DMS79 (cell line): ENCODE data around the gene PSD4.

Source experiments
- DNase-seq: peaks from one replicate; lab custom pipeline; 2025; lab: John Stamatoyannopoulos, UW

The PSD4 gene

DNA sequence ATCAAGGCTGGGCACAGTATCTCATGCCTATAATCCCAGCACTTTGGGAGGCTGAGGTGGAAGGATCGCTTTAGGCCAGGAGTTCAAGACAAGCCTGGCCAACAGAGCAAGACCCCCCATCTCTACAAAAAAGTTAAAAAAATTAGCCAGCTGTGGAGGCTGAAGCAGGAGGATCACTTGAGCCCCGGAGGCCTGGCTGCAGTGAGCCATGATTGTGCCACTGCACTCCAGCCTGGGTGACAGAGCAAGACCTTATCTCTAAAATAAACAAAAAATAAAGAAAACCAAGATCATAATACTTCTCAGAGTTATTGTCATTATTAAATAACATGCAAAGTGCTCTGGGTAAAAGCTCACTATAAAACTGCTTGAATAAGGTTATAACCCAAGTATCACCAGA is 31.5 kb upstream of the PSD4 start:
- no peak for DNase-seq

DNA sequence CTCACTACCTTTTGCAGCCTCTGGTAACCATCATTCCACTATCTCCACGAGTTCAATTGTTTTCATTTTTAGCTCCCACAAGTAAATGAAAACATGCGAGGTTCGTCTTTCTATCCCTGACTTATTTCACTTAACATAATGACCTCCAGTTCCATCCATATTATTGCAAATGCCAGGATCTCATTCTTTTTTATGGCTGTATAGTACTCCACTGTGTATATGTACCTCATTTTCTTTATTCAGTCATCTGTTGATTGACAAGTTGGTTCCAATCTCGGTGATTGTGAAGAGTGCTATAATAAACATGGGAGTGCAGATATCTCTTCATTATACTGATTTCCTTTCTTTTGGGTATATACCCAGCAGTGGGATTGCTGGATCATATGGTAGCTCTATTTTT is 29.5 kb upstream of the PSD4 start:
- DNase-seq: no peak

DNA sequence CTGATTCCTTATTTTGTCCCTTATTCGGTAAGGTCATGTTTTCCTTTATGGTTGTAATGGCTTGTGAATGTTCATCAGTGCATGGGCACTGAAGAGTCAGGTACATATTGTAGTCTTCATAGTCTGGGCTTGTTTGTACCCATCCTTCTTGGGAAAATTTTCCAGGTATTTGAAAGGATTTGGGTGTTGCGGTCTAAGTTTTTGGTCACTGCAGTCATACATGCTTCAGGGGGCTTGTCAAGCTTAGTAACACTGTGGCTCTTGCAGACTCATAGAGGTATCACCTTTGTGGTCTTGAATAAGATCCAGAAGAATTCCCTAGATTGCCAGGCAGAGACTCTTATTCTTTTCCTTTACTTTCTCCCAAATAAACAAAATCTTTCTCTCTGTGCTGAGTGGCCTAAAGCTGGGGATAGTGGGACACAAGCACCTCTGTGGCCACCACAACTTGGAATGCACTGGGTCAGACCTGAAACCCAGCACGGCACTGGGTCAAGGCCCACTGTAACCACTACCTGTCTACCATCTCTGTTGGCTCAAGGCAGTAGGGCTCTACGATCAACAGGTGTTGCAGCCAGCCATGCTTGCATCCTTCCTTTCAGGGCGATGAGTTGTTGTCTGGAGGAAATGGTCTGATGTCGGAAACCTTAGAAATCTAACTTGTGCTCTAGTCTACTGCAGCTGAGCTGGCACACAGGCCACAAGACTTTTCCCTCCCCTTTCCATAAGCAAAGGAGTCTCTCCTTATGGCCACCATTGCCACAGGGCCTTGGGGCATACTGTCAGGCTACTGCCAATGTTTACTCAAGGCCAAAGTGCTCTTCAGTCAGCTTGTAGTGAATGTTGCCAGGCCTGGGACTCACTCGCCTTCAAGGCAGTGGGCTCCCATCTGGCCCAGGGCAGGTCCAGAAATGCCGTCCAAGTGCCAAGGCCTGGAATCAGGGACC is 24.9 kb upstream of the PSD4 start:
- no peak for DNase-seq

DNA sequence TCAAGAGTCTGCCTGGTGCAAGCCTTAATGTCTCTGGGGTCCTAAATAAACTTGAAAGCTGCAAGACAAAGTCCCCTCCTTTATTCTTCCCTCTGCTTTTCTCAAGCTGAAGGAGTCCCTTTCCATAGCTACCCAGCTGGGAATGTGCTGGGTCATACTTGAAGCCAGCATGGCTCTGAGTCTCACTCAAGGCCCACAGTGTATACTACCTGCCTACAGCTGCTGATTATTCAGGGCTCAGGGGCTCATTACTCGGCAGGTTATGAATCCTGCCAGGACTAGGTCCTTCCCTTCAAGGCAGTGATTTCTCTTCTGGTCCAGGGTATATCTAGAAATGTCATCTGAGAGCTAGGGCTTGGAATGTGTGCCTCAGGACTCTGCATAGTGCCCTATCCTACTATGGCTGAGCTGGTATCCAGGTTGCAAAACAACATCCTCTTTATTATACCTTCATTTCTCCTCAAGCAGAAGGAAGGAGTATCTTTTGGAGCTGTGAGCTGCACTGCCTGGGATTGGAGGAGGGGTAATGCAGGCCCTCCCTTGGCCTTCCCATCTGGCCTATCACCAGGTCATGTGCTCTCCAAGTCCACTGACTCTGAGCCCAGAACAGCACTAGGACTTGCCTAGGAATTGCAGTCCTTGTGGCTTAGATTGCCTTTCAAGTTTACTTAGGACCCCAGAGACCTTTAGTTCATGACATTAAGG is 24.1 kb upstream of the PSD4 start:
- DNase-seq: no peak

DNA sequence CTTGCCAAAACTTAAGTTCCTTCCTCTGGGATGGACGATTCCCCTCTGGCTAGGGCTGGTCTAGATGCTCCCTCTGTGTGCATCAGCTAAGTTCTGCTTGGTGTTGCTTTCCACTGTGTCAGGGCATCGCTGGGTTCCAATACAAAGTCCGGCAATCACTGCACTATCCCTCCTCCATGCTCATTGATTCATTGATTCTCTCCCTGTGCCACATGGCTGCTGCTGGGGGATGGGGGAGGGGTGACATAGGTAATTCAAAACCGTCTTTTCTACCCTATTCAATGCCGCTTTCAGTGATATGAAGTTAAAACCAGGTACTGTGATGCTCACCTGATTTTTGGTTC is 23.5 kb upstream of the PSD4 start:
- no peak for DNase-seq

DNA sequence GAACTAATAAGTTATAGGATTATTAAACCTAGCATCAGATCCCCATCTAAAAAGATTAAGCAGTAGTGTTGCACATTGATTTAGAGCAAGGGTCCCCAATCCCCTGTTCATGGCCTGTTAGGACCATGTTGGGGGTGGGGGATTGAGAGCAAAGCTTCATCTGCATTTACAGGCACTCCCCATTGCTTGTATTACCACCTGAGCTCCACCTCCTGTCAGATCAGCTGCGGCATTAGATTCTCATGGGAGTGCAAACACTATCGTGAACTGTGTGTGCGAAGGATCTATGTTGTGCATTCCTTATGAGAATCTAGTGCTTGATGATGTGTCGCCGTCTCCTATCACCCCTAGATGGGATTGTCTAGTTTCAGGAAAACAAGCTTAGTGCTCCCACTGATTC is 18.4 kb upstream of the PSD4 start:
- DNase-seq: no peak

DNA sequence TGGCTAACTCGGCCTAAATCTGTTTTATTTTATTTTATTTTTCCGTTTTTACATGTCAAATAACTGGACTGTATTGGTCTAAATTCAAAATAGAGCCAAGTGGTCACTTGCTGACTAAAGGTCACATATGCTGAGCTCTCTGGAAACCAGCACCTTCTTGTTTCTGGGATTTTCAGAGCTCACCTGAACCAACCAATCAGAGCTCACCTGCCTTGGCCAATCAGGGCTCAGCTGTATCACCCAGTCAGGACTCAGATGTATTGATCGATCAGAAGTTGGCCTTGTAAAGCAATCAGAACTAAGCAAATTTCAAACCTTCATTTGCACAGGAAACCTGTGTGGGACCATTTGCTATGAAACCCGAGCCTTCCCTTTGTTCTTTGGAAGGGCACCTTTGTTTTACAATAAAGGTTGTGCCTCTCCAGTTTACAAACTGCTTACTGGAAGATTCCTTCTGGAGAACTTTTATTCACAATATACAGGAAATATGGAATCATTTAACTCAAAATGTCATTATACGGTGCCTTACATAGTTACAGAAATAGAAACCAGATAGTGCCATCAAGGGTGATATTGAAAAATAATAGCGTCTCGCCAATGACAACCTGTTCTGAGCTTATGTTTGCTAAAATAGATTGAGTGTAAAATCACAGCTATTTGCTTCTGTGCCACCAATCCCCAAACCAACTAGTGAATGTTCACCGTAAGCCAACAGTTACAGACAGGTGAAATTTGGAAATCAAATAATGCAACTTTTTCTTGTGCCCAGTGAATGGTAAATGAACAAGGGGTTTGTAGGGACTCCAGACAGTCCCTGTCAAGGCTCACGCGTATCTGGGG is 17.3 kb upstream of the PSD4 start:
- no peak for DNase-seq

DNA sequence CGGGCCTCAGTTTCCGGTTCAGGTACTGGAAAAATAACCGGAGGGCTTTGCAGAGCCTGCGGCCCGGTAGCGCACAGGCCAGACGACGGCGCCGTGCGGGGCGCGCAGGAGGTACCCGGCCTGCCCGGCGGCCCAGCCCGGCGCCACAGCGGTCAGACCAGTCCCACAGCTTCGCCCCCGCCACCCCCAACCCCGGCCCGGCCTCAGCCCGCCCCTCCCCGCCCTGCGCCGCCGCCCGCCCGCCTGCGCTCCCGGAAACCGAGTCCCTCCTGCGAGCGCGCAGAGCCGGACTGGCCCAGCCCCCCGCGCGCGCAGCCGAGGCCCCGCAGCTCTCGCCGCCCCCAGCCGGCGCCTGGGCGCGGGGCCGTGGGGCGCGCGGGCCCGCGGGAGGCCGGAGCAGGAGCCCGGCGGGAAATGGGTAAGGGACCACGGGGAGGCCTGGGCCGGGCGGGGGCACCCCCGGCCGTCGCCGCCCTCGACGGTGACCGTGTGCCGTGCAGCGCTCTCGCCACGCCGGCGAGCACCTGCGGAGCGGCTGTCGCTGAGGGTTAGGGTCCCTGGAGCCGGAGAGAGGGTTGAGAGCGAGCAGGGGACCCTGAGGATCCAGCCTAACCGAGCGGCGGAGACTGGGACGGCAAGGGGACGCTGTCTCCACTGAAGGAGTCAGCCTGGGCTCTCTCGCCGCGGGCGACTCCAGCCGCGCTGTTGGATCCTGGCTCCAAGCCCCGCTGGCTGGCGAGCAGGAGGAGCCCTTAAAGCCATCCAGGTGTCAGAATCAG is 16.5 kb upstream of the PSD4 start:
- DNase-seq: peak; percentile 3

DNA sequence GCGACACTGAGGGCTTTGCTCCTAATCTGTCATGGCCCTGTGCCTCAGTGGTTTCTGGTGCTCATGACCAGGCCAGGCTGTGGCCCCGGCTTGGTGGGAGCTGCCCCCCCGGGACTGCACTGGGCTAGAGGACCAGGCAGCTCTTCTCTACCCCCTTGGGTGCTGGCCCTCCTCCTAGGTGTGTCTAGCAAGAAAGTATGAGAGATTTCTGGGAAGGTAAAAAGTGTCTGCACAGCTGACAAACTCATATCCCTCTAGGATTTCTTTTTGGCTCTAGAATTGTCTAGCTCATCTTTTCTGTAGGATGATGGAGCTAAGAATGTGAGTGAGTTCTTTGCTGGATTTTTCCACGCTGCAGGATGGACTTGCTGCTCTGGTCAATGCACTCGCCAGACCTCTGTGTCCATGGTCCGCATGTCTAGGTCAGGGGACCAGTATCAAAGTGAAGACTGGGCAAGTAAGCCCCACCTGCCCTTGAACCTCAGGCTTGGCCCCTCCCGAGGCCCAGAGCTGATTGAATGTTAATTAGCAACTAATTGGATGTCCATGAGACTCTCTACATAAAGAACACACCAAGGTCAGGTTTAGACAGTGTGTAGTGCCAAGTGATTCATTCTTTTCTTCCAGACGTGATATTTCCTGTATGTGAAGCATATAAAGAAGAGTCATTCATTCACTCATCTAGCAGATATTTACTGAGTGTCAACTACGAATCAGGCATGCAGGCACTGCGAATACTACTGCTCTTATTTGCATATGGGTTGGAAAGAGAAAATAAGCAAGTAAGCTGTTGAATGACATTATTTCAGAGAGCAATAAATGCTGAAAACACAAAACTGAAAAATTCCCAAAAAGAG is 15.6 kb upstream of the PSD4 start:
- no peak for DNase-seq

DNA sequence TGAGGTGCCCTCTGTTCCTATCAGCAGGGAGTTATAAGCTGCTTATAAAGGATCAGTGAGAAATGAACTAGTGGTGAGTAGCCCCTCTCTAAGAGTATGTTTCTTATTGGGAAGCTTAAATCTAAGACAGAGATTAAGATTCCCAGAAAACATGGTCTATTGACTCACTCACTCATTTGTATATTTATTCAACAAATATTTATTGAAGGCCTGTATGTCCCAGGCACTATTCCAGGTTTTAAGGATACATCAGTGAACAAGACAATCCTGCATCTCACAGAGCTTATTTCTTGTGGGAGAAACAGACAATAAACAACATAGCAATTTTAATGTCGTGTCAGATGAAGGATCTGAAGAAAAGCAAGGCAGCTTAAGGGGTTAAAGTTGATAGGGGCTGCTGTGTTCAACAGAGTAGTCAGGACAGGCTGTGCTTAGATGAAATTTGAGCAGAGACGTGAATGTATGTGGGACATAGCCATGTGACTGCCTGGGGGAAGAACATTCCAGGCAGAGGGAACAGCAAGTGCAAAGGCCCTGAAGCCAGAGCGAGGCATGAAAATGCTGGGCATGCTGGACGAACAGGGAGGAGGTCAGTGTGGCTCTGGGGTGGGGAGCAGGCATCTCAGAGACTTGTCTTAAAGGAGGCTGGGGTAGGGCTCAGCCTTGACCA is 14.8 kb upstream of the PSD4 start:
- no peak for DNase-seq

DNA sequence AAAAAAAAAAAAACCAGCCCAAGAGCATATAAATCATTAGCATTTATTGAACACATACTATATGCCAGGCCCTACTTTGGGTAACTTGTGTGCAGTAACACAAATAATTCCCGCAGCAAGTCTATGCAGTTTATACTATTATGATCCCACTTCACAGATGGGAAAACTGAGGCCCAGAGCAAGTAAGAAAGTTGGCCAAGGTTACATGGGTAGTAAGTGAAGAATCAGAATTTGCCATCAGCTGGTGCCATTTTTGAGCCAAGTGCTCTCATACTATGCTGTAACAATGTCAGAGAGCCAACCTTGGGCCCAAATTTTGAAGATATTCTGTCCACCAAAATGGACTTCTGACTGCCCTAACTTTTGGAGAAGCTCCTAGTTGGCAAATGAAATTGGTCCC is 13.5 kb upstream of the PSD4 start:
- DNase-seq: no peak

DNA sequence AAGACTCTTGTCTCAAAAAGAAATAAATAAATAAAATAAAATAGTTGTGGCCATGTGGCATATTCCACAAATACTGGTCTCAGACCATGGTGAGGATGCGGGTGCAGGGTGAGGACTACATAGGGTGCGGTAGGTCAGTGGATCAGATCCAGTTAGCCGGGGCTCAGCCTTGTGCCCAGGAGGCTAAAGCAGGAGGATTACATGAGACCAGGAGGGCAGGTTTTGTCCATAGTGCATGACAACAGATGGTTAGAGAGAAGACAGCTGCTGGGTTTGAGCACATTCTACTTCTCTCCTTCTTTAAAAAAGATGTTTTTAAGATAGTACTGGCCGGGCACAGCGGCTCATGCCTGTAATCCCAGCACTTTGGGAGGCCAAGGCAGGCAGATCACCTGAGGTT is 12.8 kb upstream of the PSD4 start:
- no peak for DNase-seq

DNA sequence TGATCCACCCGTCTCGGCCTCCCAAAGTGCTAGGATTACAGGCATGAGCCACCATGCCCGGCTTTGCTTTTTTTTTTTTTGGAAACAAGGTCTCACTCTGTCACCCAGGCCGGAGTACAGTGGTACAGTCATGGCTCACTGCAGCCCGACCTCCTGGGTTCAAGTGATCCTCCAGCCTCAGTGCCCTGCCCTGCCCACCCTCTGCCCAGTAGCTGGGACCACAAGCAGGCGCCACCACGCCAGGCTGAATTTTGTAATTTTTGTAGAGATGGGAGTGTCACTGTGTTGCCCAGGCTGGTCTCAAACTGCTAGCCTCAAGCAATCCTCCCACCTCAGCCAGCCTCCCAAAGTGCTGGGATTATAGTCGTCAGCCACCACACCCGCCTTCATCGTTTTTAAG is 11.6 kb upstream of the PSD4 start:
- no peak for DNase-seq

DNA sequence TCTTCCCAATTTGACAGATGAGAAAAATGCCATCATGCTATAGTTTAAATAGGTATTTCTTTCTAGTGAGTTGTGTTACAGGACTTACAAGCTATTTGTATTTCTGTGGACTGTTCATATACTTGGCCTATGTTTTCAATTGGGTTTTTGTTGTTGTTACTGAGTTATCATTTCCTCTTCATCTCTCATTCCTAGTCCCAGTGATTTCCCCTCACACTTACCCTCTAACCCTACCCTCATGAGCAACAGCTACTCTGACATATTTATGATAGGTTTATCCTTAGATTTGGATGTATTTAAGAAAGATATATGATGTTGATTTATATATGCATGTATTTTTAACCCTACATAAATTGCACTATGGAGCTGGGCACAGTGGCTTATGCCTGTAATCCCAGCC is 10.9 kb upstream of the PSD4 start:
- no peak for DNase-seq

DNA sequence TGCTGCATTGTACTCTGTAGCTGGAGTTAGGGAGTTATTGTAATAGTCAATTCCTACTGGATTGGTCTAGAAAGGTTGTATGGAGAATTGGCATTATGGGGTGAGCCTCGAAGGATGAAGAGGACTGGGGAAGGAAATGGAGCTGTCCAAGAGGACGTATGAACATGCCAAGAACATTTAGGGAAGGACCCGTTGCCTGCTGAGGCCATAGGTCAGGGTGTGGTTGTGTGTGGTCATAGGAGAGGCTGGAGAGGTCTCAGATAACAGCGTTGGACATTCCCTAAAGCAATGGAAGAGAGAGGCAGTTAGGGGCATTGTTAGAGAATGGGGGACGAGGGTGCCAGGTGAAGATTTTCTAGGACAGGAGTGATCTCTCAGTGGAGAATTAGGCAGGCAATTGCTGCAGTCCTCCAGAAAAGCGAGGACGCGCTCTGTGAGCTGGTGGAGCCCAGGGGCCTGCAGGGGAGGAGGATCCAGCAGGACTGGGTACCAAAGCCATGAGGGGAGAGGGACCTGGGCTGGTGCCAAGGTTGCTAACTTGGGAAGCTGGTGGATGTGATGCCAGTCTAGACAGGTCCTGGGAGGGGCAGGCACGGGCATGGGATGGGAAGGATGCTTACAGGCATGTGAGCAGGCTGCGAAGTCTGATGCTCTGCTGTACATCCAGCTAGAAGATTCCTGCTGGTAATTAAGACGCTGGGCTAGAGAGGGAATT is 9.4 kb upstream of the PSD4 start:
- no peak for DNase-seq

DNA sequence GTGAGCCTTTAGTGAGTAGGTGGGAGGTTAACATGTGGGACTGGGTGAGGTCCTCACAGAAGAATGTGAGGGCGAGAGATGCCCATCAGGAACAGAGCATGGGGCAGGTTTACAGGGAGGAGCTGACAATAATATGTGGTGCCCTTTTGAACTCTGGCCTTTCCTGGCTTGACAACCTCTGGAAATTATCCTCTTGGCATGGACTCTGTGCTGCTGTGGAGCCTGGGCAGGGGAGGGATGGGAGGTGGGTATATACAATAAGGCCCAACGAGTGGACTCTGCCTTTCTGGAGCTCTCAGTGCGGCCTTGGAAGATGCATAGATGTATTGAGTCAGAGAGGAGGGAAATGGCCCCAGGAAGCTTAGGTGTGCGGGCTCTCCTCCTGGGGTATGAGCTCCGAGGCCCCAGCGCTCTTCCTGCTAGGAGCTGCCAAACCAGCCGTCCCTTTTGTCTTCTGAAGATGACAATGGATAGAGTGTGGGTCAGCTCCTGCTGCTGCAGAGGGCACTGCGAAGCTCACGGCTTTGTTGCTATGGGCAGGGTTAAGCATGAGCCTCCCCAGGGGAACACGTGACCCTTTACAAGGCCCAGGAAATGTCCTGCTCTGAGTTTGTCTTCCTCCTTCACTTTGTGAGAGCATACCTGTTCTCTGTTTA is 8.7 kb upstream of the PSD4 start:
- DNase-seq: no peak

DNA sequence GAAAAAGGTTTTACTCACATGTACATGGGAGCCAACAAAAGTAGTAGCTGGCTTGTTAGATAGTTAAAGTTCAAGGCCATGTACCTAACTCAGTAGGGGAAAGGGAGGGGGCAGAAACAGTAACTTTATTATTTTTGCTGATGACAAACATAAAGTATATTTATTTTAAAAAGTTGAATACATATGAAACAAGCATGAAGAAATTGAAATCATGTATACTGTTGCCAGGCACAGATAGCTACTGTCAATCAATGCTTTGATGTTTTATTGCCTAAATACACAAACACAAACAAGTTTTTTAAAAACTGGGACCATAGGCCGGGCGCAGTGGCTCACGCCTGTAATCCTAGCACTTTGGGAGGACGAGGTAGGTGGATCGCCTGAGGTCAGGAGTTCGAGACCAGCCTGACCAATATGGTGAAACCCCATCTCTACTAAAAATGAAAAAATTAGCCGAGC is 7.6 kb upstream of the PSD4 start:
- no peak for DNase-seq

DNA sequence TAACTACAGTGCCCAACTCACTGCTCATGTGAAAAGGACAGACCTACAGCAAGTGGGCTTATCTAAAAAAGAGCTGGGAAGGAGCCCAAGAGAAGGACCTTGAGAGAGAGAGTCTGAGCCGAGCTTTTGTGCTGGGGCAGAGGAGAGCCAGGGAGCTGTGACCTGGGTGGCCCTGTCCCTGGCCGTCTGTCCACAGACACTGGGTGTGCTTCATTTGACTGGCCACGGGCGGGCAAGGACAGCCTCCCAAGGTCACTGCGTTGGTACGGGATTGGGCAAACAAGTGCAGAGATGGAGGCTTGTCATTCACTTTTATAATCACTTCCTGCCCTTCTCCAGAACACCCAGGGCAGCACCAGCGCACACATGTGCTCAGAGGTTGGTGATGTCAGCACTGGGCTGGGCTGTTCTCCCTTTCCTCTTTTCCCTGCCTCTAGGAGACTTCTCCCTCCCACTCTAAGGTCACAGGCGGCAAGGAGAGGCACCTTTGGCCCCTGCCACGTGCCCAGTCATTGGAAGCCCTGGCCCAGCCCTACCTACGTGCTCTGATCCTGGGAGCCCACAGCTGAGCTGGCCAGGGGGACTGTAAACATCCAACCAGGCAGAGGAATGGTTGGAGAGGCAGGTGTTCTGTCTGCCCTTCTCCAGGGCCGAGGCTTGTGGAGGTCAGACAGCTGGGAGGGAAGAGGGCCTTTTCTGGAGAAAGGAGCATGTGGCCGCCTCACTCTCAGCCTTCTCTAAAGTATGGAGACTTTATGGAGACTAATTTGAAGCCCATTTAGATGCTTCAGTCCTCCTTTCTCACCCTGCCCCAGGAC is 6.4 kb upstream of the PSD4 start:
- DNase-seq: no peak
